ENCODE results near the gene KRTAP10-3. TPM values are rescaled to one million over a fixed set of nuclear protein-coding genes. Genes with fewer than 3 reads are reported as not detected.

KRTAP10-3 gene
- polyA plus RNA-seq, 1 experiment: not detected

- no peaks in the 10 kb centered on the region for H3K27me3 ChIP-seq (ENCODE audit: control insufficient read depth, insufficient read depth, low read length)
- H3K4me3 ChIP-seq (ENCODE audit: low read depth, low read length): no peak overlapping the region
- POLR2A ChIA-PET: no interaction called here
- TF ChIP-seq, protein P1, sequence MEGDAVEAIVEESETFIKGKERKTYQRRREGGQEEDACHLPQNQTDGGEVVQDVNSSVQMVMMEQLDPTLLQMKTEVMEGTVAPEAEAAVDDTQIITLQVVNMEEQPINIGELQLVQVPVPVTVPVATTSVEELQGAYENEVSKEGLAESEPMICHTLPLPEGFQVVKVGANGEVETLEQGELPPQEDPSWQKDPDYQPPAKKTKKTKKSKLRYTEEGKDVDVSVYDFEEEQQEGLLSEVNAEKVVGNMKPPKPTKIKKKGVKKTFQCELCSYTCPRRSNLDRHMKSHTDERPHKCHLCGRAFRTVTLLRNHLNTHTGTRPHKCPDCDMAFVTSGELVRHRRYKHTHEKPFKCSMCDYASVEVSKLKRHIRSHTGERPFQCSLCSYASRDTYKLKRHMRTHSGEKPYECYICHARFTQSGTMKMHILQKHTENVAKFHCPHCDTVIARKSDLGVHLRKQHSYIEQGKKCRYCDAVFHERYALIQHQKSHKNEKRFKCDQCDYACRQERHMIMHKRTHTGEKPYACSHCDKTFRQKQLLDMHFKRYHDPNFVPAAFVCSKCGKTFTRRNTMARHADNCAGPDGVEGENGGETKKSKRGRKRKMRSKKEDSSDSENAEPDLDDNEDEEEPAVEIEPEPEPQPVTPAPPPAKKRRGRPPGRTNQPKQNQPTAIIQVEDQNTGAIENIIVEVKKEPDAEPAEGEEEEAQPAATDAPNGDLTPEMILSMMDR (IDR thresholded peaks at IDR 0.05; ENCODE audit: low read depth, low read length): no peak
- DNase-seq (ENCODE audit: low read depth, low spot score): no peak
- no peak overlapping the region for H3K27ac ChIP-seq (ENCODE audit: low read depth, low read length)
- CTCF ChIA-PET: interaction anchor here (0.9 to 2.3 kb wide), 4 partner anchors 231 to 282 kb away, joined by 3 to 13 read pairs (median 6); no protein-coding TSS in a partner anchor
- H3K9me3 ChIP-seq (ENCODE audit: control insufficient read depth, insufficient read depth, low read length): peaks cover 7% of the 10 kb centered on the region; the same call in 1 of the 2 replicates
Measured at GRCh38 chr21:44511219-44511937, 47.2 kb downstream of the KRTAP10-3 start.

DNA sequence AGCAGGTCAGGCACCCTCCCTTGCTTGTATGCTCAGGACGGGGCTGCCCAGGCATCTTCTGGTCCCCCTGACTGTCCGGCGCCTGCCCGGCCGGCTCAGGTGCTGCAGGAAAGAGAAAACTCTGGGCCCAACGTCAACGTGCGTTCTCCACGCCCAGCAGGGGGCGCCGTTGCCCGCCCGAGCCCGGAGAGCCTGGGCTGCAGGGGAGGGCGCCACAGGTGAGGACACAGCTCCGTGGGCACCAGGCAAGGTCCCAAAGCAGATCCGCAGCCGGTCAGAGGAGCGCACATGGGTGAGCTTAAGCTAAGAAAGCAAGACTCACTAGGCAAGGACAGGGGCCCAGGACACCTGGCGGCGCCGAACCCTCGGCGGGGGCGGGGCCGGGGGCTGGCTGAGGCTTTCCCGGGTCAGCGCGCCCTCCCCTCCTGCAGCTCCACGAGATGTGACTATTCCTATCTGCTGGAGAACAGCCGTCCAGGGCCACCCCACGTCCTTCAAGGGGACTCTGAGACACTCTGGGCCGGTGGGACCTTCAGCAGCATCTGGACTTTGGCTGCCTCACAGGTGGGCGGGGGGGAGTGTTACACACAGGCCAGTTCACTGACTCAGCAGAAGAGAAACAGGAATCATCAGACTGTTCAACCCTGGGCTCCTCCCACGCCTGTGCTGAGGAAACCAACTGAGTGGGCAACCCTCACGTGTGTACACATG is 47.9 kb downstream of the KRTAP10-3 start:
- TF ChIP-seq, protein P1 (IDR thresholded peaks at IDR 0.05; ENCODE audit: low read depth, low read length): peak; percentile 57
- Histone ChIP-seq H3K9me3 (ENCODE audit: control insufficient read depth, insufficient read depth, low read length) (peaks cover 3% of the 10 kb centered on the region; the same call in 1 of the 2 replicates), H3K4me3 (ENCODE audit: low read depth, low read length) (no peak overlapping the region), H3K27ac (ENCODE audit: low read depth, low read length) (no peak overlapping the region), H3K27me3 (ENCODE audit: control insufficient read depth, insufficient read depth, low read length) (peaks cover 6% of the 10 kb centered on the region)
- ChIA-PET CTCF (interaction anchor here (0.9 to 2.3 kb wide), 4 partner anchors 232 to 283 kb away, joined by 3 to 13 read pairs (median 6); no protein-coding TSS in a partner anchor), POLR2A (no interaction called here)
- no peak for DNase-seq (ENCODE audit: low read depth, low spot score)

GRCh38 chr21:44510109-44510507 is 48.5 kb downstream of the KRTAP10-3 start:
- Histone ChIP-seq H3K4me3 (ENCODE audit: low read depth, low read length) (no peak overlapping the region), H3K9me3 (ENCODE audit: control insufficient read depth, insufficient read depth, low read length) (peaks cover under 1% of the 10 kb centered on the region; the same call in 1 of the 2 replicates), H3K27me3 (ENCODE audit: control insufficient read depth, insufficient read depth, low read length) (peaks cover 7% of the 10 kb centered on the region), H3K27ac (ENCODE audit: low read depth, low read length) (no peak overlapping the region)
- no peak for DNase-seq (ENCODE audit: low read depth, low spot score)
- ChIA-PET CTCF (interaction anchor here (0.6 to 2.3 kb wide), 5 partner anchors 217 to 283 kb away, joined by 3 to 13 read pairs (median 6); no protein-coding TSS in a partner anchor), POLR2A (no interaction called here)
- TF ChIP-seq, protein P1 (IDR thresholded peaks at IDR 0.05; ENCODE audit: low read depth, low read length): no peak

DNA sequence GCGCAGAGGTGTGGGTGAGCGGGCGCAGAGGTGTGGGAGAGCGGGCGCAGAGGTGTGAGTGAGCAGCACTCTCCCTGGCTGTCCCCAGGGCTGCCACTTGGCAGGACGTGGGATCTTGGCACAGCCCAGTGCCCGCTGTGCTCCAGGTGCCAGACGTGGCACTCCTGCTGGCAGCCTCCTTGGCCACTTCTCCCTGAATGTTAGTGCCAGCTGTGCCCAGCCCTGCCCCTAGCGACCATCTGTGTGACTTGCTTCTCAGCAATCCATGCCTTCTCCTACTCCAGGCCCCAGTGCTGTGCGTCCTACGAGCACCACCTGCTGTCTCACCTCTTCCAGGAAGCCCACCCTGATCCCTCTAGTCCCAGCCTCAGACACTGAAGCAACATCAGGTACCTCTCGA is 49.1 kb downstream of the KRTAP10-3 start:
- no peaks in the 10 kb centered on the region; the same call in 1 of the 2 replicates for H3K9me3 ChIP-seq (ENCODE audit: control insufficient read depth, insufficient read depth, low read length)
- TF ChIP-seq, protein P1 (IDR thresholded peaks at IDR 0.05; ENCODE audit: low read depth, low read length): no peak
- no peak overlapping the region for H3K27ac ChIP-seq (ENCODE audit: low read depth, low read length)
- no peak overlapping the region for H3K4me3 ChIP-seq (ENCODE audit: low read depth, low read length)
- CTCF ChIA-PET: interaction anchor here (0.6 to 2.3 kb wide), 4 partner anchors 217 to 284 kb away, joined by 3 to 13 read pairs (median 6); no protein-coding TSS in a partner anchor
- DNase-seq (ENCODE audit: low read depth, low spot score): no peak
- H3K27me3 ChIP-seq (ENCODE audit: control insufficient read depth, insufficient read depth, low read length): peaks cover 7% of the 10 kb centered on the region
- POLR2A ChIA-PET: no interaction called here
